DMS53 (cell line): ENCODE data around the gene GFOD2.

Experiments used
- DNase-seq: peaks from one replicate; lab custom pipeline; 2025; lab: John Stamatoyannopoulos, UW

GFOD2 gene

GRCh38 chr16:67669499-67670101 is 49.5 kb downstream of the GFOD2 start:
- no peak for DNase-seq

GRCh38 chr16:67668495-67669157 is 50.5 kb downstream of the GFOD2 start:
- DNase-seq = no peak

DNA sequence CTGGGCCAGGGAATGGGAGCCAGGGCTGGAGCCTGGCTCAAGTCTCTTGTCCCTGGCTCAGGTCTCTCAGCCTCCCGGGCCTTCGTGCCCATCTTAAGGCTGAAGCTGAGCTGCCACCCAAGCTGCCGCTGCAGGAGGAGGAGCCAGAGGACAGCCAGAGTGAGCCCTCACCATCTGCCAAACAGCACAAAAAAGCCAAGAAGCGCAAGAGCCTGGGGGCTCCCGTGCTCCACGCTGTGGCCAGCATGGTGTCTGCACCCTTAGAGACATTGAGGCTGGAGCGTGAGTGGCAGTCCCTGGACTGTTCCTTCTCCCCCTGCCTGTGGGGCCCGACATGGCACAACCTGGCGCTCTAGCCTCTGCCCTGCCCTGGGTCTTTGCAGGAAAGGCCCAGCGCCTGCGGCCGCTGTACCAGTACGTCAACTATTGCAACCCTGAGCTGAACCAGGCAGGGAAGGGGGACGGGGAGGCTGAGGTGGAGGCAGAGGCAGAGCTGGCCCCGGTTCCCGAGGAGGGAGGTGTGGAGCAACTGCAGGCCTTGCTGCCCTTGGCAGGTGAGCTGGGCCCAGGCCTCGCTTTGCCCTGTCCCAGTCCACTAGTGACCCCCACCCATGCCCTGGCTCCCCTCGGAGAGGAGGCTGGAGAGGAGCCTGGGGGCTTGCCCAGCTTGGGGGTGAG is 51.2 kb downstream of the GFOD2 start:
- peak; percentile 96 for DNase-seq

GRCh38 chr16:67667453-67667816 is 51.7 kb downstream of the GFOD2 start:
- no peak for DNase-seq

- peak; percentile 92 for DNase-seq
These were observed 52.3 kb downstream of the GFOD2 start, which contains the start of the genes C16orf86 and ENKD1 for GRCh38 chr16:67666559-67667452. TSS of gene C16orf86 (plus strand) at chr16:67666814. CDS start at chr16:67666971, 157 bp downstream. TSS of gene ENKD1 (minus strand) at chr16:67666750. CDS start at chr16:67666442, 308 bp downstream.

DNA sequence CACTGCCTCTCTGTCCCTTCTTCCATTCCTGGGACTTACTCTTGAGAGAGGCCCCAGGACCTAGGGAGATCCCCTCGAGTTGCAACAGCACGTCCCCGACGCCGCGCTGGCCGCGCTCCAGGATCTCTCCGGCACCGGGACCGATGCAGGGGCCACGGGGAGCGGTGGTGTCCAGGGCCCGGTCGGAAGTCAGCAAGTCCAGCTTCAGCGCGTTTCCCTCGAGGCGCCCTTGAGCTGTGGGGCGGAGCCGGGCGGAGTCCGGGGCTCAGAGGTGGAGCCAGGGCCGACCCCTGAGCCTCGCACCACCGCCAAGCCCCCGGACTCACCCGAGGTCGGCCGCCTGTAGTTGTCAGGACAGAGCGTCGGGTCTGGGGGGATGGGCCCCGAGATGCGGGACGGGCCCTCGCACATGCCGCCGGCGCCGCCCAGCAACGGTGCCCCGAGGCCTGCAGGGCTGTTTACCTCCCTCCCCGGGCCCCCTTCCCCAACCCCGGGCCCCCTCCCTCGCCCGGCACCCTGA is 53.0 kb downstream of the GFOD2 start:
- peak; percentile 70 for DNase-seq

- no peak for DNase-seq
These were observed 53.5 kb downstream of the GFOD2 start for GRCh38 chr16:67665598-67665997.

GRCh38 chr16:67664871-67665270 is 54.2 kb downstream of the GFOD2 start:
- no peak for DNase-seq

DNA sequence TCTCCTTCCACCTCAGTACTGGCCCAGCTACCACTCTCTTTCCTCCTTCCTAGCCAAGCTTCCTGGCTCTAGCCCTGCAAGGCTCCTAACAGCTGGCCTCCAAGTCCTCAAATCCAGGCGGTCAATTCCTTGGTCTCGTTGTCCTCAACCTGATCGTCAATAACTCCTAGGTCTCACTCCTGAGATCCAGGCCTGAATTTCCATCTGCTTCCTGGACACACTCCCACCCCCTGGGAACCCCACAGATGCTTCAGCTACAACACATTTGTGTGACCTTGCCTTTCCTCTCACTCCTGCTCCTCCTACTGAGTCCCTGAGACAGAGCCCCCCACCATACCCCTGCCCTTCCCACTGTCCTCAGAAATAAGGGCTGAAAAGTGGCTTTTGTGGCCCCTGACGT is 54.9 kb downstream of the GFOD2 start:
- no peak for DNase-seq

DNA sequence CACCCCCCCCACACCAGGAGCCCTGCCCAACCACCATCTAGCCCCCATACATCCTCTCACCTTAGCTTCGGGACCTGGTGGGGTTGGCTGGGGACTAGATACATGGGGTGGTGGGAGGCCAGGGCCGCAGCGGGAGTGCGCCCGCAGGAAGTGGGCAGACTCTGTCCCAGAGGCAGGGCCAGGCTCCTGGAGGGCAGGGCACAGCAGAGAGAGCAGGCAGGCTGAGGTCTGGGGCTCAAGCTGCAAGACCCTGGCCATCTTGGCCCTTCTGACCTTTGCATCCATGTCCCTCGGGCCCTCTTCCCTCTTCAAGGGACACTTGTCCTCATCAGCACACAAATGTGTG is 55.3 kb downstream of the GFOD2 start:
- no peak for DNase-seq

DNA sequence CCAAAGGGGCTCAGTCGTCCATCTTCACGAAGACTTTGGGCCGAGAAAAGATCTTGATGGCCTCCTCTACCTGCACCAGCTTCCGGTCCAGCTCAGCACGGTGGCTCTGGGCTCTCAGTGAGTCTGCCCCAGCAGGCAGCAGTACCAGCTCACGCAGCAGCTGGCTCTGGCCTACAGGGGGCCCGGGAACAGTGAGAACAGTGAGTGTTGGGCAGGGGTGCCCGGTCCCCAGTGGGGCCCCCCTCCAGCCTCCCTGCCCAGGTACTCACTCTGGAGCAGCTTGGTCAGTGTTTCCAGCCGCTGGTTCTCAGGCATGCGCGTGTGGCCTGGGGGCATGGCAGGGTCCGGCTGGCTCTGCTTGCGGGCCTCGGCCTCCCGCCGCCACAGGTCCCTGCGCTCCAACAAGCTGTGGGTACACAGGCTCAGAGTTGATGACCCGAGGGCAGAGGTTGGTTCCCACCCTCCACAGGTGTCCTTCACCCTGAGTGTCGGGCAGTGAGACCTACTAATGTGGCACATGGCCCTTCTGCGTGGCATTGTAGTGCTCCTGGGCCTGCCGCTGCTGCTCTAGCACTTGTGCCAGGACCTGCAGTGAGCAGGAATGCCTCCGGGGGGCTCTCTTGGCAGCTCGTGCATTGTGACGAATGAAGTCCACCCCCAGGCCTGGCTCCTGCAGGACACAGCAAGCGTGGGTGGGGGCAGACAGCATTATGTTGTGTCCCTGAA is 55.8 kb downstream of the GFOD2 start:
- peak; percentile 49 for DNase-seq

GRCh38 chr16:67662653-67663010 is 56.5 kb downstream of the GFOD2 start:
- DNase-seq = no peak

- no peak for DNase-seq
These were observed 57.0 kb downstream of the GFOD2 start for GRCh38 chr16:67661886-67662652.

- DNase-seq = peak; percentile 76
These were observed 57.9 kb downstream of the GFOD2 start for GRCh38 chr16:67661101-67661761.

GRCh38 chr16:67660564-67661028 is 58.5 kb downstream of the GFOD2 start, which contains the start of gene PARD6A:
TSS of gene PARD6A (plus strand) at chr16:67660960. CDS start at chr16:67661039, 79 bp downstream.
- peak; percentile 98 for DNase-seq

GRCh38 chr16:67659675-67660563 is 59.2 kb downstream of the GFOD2 start, which contains the start of gene ACD:
TSS of gene ACD (minus strand) at chr16:67660260. CDS start at chr16:67660220, 40 bp downstream.
- DNase-seq = peak; percentile 94

GRCh38 chr16:67658849-67659674 is 60.1 kb downstream of the GFOD2 start:
- DNase-seq = peak; percentile 36
